ENCODE measurements around the gene PCSK1.

- TF ChIP-seq CTCF (IDR thresholded peaks at IDR 0.05; ENCODE audit: low read length) (no peak), EZH2 (IDR thresholded peaks at IDR 0.05; ENCODE audit: borderline replicate concordance, low read length) (no peak)
Measured at GRCh38 chr5:96447949-96448348, 14.9 kb upstream of the PCSK1 start.
